Erythroblast (primary cell): ENCODE results near the gene SNX5.

Experiments
- DNase-seq, 2 experiments: peaks; one replicate each; lab custom pipeline; 2025; lab: John Stamatoyannopoulos, UW
- GATA1 ChIP-seq: IDR thresholded peaks from 2 replicates; pipeline ENCODE4 v1.6.1; 2011; ENCODE audit warnings: low read depth, mild to moderate bottlenecking, control low read depth, low read length, moderate library complexity
- POLR2A ChIP-seq: IDR thresholded peaks from 2 replicates; pipeline ENCODE4 v1.6.1; 2011; ENCODE audit warnings: mild to moderate bottlenecking, low read length

Gene SNX5

DNA sequence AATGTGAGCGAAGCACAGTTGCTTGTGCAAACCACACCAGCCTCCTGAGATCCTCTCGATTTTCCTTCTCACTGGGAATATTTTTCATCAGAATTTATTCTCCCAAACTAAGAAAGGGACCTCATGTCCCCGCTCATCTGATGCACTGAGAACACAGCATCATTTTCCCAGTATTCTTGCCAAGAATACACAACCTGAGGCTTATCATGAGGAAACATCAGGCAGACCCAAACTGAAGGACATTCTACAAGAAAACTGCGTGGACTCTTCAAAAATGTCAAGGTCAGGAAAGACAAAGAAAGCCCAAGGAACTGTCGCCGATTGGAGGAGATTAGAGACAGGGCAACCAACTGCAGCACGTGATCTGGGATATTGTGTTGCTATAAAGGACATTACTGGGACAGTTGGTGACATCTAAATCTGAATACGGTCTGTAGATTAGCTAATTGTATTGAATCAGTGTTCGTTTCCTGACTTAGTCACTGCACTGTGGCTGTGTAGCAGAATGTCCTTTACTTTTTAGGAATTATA lies 72.3 kb downstream of the SNX5 start:
- no peak for DNase-seq
- TF ChIP-seq GATA1 (no peak), POLR2A (no peak)

DNA sequence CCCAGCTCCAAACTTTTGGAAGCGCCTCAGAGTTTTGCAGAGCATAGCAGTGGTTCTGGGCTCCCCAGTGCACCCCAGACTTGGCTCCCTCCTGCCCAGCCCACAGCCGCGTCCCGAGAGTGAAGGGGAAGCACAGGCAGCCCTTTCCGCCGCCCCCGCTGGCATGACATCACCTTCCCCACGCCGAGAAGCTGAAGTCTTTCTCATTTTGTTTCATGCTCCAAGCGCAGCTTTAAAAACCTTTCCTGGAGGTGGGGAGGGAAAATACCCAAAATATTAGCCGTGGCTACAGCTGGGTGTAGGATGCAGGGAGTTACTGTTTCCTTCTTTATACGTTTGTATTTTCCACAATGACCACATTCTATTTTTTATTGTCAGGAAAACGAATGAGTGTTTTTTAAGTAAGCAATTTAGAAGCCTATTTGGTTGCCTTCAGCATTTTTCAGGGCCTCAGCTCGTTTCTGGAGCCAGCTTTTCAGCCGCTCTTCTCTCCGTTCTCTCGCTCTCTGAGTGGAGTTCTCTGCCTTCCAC lies 72.9 kb downstream of the SNX5 start:
- TF ChIP-seq GATA1 = no peak
- TF ChIP-seq POLR2A = no peak
- DNase-seq = no peak

DNA sequence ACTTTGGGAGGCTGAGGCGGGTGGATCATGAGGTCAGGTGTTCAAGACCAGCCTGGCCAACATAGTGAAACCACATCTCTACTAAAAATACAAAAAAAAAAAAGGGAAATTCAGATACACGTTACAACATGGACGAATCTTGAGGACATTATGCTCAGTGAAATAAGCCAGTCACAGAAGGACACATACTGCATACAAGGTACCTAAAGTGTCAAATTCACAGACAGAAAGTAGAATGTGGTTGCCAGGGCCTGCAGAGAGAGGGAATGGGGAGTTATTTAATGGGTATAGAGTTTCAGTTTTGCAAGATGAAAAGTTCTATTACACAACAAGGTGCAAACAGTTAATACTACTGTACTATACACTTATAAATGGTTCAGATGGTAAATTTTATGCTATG lies 75.1 kb downstream of the SNX5 start:
- DNase-seq = no peak
- TF ChIP-seq GATA1 = no peak
- TF ChIP-seq POLR2A = no peak

DNA sequence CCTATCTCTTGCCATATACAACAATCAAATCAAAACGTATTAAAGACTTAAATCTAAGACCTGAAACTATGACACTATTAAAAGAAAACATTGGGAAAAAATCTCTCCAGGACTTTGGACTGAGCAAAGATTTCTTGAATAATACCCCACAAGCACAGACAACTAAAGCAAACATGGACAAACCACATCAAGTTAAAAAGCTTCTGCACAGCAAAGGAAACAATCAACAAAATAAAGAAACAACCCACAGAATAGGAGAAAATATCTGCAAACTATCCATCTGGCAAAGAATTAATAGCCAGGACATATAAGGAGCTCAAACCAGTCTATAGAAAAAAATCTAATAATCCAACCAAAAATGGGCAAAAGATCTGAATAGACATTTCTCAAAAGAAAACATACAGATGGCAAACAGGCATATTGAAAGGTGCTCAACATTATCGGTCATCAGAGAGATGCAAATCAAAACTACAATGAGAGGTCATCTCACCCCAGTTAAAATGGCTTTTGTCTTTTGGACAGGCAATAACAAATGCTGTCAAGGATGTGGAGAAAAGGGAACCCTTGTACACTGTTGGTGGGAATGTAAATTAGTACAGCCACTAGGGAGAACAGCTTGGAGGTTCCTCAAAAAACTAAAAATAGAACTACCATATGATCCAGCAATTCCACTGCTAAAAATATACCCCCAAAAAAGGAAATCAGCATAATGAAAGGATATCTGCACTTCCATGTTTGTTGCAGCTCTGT lies 76.2 kb downstream of the SNX5 start:
- TF ChIP-seq POLR2A (no peak), GATA1 (no peak)
- DNase-seq = no peak
